Vagina (tissue), 2 donors: ENCODE results near the gene NUP85. TPM values are rescaled to one million over a fixed set of nuclear protein-coding genes. Genes with fewer than 3 reads are reported as not detected.

Experiments
- DNase-seq, 2 donors: peaks; one replicate each; pipeline ENCODE4 v3.0.0-alpha.2; 2017; ENCODE audit errors: extremely low spot score in 2 of 2
- H3K27ac ChIP-seq: fragments of 200-600 bp; sonication (generic); one replicate; pipeline ENCODE4 v1.5.1; 2019
- H3K27me3 ChIP-seq: fragments of 200-600 bp; sonication (generic); one replicate; pipeline ENCODE4 v1.5.1; 2019
- H3K36me3 ChIP-seq, 2 donors: fragments of 200-600 bp; sonication (generic); one replicate each; pipeline ENCODE4 v1.5.1; 2017 to 2019
- H3K4me1 ChIP-seq: fragments of 200-600 bp; sonication (generic); one replicate; pipeline ENCODE4 v1.5.1; 2019
- H3K4me3 ChIP-seq, 2 donors: fragments of 200-600 bp; sonication (generic); 1 replicate in 1 of 2; 2 replicates in 1 of 2; pipeline ENCODE4 v1.5.1; 2016 to 2019
- H3K9me3 ChIP-seq: fragments of 200-600 bp; sonication (generic); one replicate; pipeline ENCODE4 v1.5.1; 2019
- CTCF ChIP-seq, 3 experiments: fragments of 450-650 bp in 2 of 3; fragments of 200-600 bp in 1 of 3; sonication (generic) in 1 of 3; IDR thresholded peaks; one replicate each; pipeline ENCODE4 v1.5.1; 2017 to 2019; ENCODE audit warnings: antibody characterized with exemption in 3 of 3, mild to moderate bottlenecking in 2 of 3, moderate library complexity in 2 of 3
- POLR2A ChIP-seq, 2 donors: fragments of 450-650 bp; IDR thresholded peaks; one replicate each; pipeline ENCODE4 v1.6.1; 2017; ENCODE audit warnings: antibody characterized with exemption in 2 of 2, mild to moderate bottlenecking in 2 of 2, moderate library complexity in 2 of 2
- POLR2AphosphoS5 ChIP-seq, 2 donors: sonication (generic); formaldehyde crosslinking; IDR thresholded peaks; one replicate each; pipeline ENCODE4 v1.9.0; 2017; ENCODE audit warnings: antibody characterized with exemption in 2 of 2, mild to moderate bottlenecking in 2 of 2, low read depth in 1 of 2; ENCODE audit not compliant: insufficient read depth in 1 of 2
- intact Hi-C: fragments of 100-400 bp; cut with DNase I; formaldehyde crosslinking; loops from one replicate; pipeline ENCODE4 v1.15.1; 2023
- total RNA-seq: library from RNA; depleted of rRNA; stranded (reverse); fragments of >200 nt; gene quantifications from one replicate; pipeline ENCODE4 v1.2.3, GENCODE V29; 2016

The NUP85 gene
- total RNA-seq, 1 donor from 2014 or later = 33.9 TPM

DNA sequence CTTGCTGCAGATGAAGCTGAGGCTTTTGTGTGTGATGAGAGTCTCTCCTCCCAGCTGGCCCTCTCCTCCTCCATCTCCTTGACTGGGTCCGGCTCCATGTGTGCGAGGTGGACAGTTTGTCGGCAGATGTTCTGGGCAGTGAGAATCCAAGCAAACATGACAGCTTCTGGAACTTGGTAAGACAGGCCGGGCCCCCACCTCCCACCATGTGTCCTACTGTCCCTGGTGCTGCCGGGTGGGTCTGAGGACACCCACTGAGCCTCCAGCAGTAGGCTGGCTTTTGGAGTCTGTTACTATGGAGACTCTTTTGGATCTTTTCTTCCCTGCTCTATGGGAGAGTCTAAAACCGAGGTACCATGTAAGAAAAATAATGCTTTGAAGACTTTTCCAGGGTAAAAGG lies 12.7 kb downstream of the NUP85 start:
- H3K4me1 ChIP-seq = no peaks in the 10 kb centered on the region
- no peaks in the 10 kb centered on the region for H3K27me3 ChIP-seq
- no peak for DNase-seq
- H3K4me3 ChIP-seq = no peak overlapping the region
- intact Hi-C loops = no loop called here
- TF ChIP-seq POLR2A (IDR thresholded peaks at IDR 0.05) (no peak), CTCF (IDR thresholded peaks at IDR 0.05) (no peak), POLR2AphosphoS5 (IDR thresholded peaks at IDR 0.05; ENCODE audit: insufficient read depth in 1 of 2, low read depth in 1 of 2) (no peak)
- peaks cover 0 to 82% of the 10 kb centered on the region in 2 donors for H3K36me3 ChIP-seq
- H3K27ac ChIP-seq = no peak overlapping the region
- H3K9me3 ChIP-seq = no peaks in the 10 kb centered on the region

DNA sequence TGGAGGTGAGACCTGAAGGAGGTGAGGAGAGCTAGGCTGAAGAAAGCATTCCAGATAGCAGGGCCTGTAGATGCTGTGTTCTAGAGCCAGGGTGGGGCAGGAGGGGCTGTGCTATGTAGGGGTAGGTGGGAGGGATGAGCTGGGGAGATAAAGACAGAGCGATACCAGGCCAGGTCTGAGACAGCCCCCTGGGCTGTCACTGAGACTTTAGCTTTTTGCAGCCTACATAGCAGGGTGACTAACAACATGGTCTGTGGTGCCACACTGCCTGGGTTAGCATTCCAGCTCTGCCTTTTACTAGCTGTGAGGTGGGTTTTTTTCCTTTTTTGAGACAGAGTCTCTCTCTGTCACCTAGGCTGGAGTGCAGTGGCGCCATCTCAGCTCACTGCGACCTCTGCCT lies 14.3 kb downstream of the NUP85 start:
- no peak overlapping the region for H3K4me3 ChIP-seq
- TF ChIP-seq POLR2AphosphoS5 (IDR thresholded peaks at IDR 0.05; ENCODE audit: insufficient read depth in 1 of 2, low read depth in 1 of 2) (no peak), POLR2A (IDR thresholded peaks at IDR 0.05) (no peak), CTCF (IDR thresholded peaks at IDR 0.05) (no peak)
- no peaks in the 10 kb centered on the region for H3K27me3 ChIP-seq
- no peak overlapping the region for H3K27ac ChIP-seq
- DNase-seq = no peak
- H3K4me1 ChIP-seq = no peaks in the 10 kb centered on the region
- intact Hi-C loops = no loop called here
- no peaks in the 10 kb centered on the region for H3K9me3 ChIP-seq
- H3K36me3 ChIP-seq = peaks cover 0 to 68% of the 10 kb centered on the region in 2 donors

DNA sequence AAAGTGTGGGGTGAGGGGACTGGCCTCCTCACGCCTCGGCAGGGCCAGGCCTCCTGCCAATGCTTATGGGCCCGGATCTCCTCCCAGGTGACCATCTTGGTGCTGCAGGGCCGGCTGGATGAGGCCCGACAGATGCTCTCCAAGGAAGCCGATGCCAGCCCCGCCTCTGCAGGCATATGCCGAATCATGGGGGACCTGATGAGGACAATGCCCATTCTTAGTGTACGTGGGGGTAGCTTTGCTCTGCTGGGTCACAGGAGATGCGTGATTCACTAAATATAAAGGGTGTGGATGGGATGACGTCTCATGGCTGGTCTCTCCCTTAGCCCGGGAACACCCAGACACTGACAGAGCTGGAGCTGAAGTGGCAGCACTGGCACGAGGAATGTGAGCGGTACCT lies 19.5 kb downstream of the NUP85 start:
- H3K27me3 ChIP-seq = no peaks in the 10 kb centered on the region
- no peak overlapping the region for H3K4me3 ChIP-seq
- no peaks in the 10 kb centered on the region for H3K4me1 ChIP-seq
- H3K27ac ChIP-seq = no peak overlapping the region
- DNase-seq = no peak
- H3K9me3 ChIP-seq = no peaks in the 10 kb centered on the region
- TF ChIP-seq CTCF (IDR thresholded peaks at IDR 0.05) (no peak), POLR2A (IDR thresholded peaks at IDR 0.05) (no peak), POLR2AphosphoS5 (IDR thresholded peaks at IDR 0.05; ENCODE audit: insufficient read depth in 1 of 2, low read depth in 1 of 2) (no peak)
- H3K36me3 ChIP-seq = peaks cover 0 to 58% of the 10 kb centered on the region in 2 donors
- intact Hi-C loops = no loop called here

GRCh38 chr17:75227729-75228128 lies 22.2 kb downstream of the NUP85 start:
- no peak overlapping the region for H3K4me3 ChIP-seq
- no peak overlapping the region for H3K27ac ChIP-seq
- no peak for TF ChIP-seq CTCF (IDR thresholded peaks at IDR 0.05)
- no peak for TF ChIP-seq POLR2A (IDR thresholded peaks at IDR 0.05)
- no peak for TF ChIP-seq POLR2AphosphoS5 (IDR thresholded peaks at IDR 0.05; ENCODE audit: insufficient read depth in 1 of 2, low read depth in 1 of 2)
- no peaks in the 10 kb centered on the region for H3K27me3 ChIP-seq
- no peaks in the 10 kb centered on the region for H3K4me1 ChIP-seq
- H3K36me3 ChIP-seq = peaks cover 0 to 64% of the 10 kb centered on the region in 2 donors
- intact Hi-C loops = no loop called here
- no peak for DNase-seq
- no peaks in the 10 kb centered on the region for H3K9me3 ChIP-seq

DNA sequence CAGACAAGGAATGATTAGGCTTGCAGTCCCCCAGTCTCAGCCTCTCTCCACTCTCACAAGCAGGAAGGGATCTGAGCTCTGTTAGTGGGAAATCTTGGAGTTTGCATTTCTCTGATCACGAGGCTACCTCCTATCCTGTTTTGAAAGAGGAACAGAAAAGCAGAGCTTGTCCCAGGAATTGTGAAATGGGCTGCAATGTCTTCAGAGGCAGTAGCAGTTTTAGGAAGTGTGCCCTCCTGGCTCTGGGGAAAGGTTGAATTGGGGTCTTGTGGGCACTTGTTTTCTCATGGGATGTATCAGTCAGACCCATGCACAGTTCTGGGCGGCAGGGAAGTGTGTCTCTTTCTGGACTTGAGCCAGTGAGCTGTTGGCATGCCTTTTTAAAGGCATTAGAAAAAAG lies 22.8 kb downstream of the NUP85 start:
- Histone ChIP-seq H3K36me3 (peaks cover 0 to 62% of the 10 kb centered on the region in 2 donors), H3K4me3 (no peak overlapping the region), H3K9me3 (no peaks in the 10 kb centered on the region), H3K27ac (no peak overlapping the region), H3K4me1 (no peaks in the 10 kb centered on the region), H3K27me3 (no peaks in the 10 kb centered on the region)
- no peak for DNase-seq
- intact Hi-C loops = no loop called here
- TF ChIP-seq CTCF (IDR thresholded peaks at IDR 0.05) (no peak), POLR2A (IDR thresholded peaks at IDR 0.05) (no peak), POLR2AphosphoS5 (IDR thresholded peaks at IDR 0.05; ENCODE audit: insufficient read depth in 1 of 2, low read depth in 1 of 2) (no peak)
